Liver (tissue), 9 donors: Measurements from ENCODE around the gene COPB2. TPM values are rescaled to one million over a fixed set of nuclear protein-coding genes. Genes with fewer than 3 reads are reported as not detected.
"Not testable (repeated sequence)": the region's sequence is repeated elsewhere in the genome, so short reads cannot be mapped to it uniquely, and the experiment has no call there.

Experiments
- DNase-seq: peaks from one replicate; pipeline ENCODE4 v3.0.0-alpha.2; 2017; ENCODE audit warnings: low spot score
- H3K27ac ChIP-seq, 2 donors: one replicate each; pipeline ENCODE4 v1.7.0; 2013; ENCODE audit warnings: inconsistent platforms in 2 of 2, low read length in 2 of 2, control low read depth in 1 of 2, low read depth in 1 of 2, mild to moderate bottlenecking in 1 of 2
- H3K27me3 ChIP-seq, 4 donors: one replicate each; pipeline versions ENCODE4 v1.6.1 to v1.7.0; 2013; ENCODE audit warnings: low read length in 3 of 4, inconsistent platforms in 1 of 4, mild to moderate bottlenecking in 1 of 4, moderate library complexity in 1 of 4; ENCODE audit not compliant: control insufficient read depth in 4 of 4, insufficient read depth in 4 of 4
- H3K36me3 ChIP-seq, 4 donors: one replicate each; pipeline versions ENCODE4 v1.6.1 to v1.7.0; 2013; ENCODE audit warnings: low read length in 3 of 4, mild to moderate bottlenecking in 3 of 4, low read depth in 1 of 4, moderate library complexity in 1 of 4; ENCODE audit not compliant: control insufficient read depth in 4 of 4, insufficient read depth in 3 of 4
- H3K4me1 ChIP-seq, 4 donors: one replicate each; pipeline versions ENCODE4 v1.6.1 to v1.7.0; 2013; ENCODE audit warnings: low read length in 3 of 4, mild to moderate bottlenecking in 3 of 4, moderate library complexity in 1 of 4; ENCODE audit not compliant: control insufficient read depth in 4 of 4, insufficient read depth in 4 of 4
- H3K4me3 ChIP-seq, 3 donors: one replicate each; pipeline versions ENCODE4 v1.6.1 to v1.7.0; 2013; ENCODE audit warnings: low read length in 3 of 3, control low read depth in 1 of 3, low read depth in 1 of 3, mild to moderate bottlenecking in 1 of 3
- H3K9ac ChIP-seq, 2 donors: one replicate each; pipeline ENCODE4 v1.7.0; 2013; ENCODE audit warnings: low read length in 2 of 2, mild to moderate bottlenecking in 2 of 2, moderate library complexity in 2 of 2, control low read depth in 1 of 2, low read depth in 1 of 2
- H3K9me3 ChIP-seq, 4 donors: one replicate each; pipeline versions ENCODE4 v1.6.1 to v1.7.0; 2013; ENCODE audit warnings: low read length in 3 of 4; ENCODE audit not compliant: control insufficient read depth in 4 of 4
- EGR1 ChIP-seq, 2 donors: IDR thresholded peaks; 2 replicates each; pipeline ENCODE4 v1.6.1; 2016 to 2018; ENCODE audit warnings: antibody characterized with exemption in 2 of 2, low read depth in 2 of 2
- FOXA1 ChIP-seq: IDR thresholded peaks from 2 replicates; pipeline ENCODE4 v1.6.1; 2016; ENCODE audit warnings: antibody characterized with exemption
- FOXA2 ChIP-seq: IDR thresholded peaks from 2 replicates; pipeline ENCODE4 v1.6.1; 2016; ENCODE audit warnings: antibody characterized with exemption
- HNF4G ChIP-seq: IDR thresholded peaks from 2 replicates; pipeline ENCODE4 v1.6.1; 2016; ENCODE audit warnings: antibody characterized with exemption
- JUND ChIP-seq, 2 donors: IDR thresholded peaks; 2 replicates each; pipeline ENCODE4 v1.6.1; 2016; ENCODE audit warnings: antibody characterized with exemption in 2 of 2
- NR2F2 ChIP-seq: IDR thresholded peaks from 2 replicates; pipeline ENCODE4 v1.6.1; 2016; ENCODE audit warnings: antibody characterized with exemption
- RAD21 ChIP-seq, 2 donors: IDR thresholded peaks; 2 replicates each; pipeline ENCODE4 v1.6.1; 2016; ENCODE audit warnings: antibody characterized with exemption in 2 of 2, mild to moderate bottlenecking in 2 of 2
- RXRA ChIP-seq, 2 donors: IDR thresholded peaks; 2 replicates each; pipeline ENCODE4 v1.6.1; 2017 to 2018; ENCODE audit warnings: antibody characterized with exemption in 2 of 2, mild to moderate bottlenecking in 1 of 2
- TAF1 ChIP-seq: conservative IDR thresholded peaks from 2 replicates; pipeline ENCODE4 v1.6.1; 2016; ENCODE audit warnings: antibody characterized with exemption, mild to moderate bottlenecking
- YY1 ChIP-seq: IDR thresholded peaks from 2 replicates; pipeline ENCODE4 v1.6.1; 2016; ENCODE audit warnings: antibody characterized with exemption, mild to moderate bottlenecking
- WGBS: extraction: QIAGEN DNeasy Blood & Tissue Kit; methylation state at CpG from one replicate; pipeline ENCODE4 v1.1.7; 2013; 5-methylcytosine and 5-hydroxymethylcytosine counted together
- polyA plus RNA-seq, 2 donors: library from polyadenylated mRNA; stranded (reverse) in 1 of 2; unstranded in 1 of 2; fragments of 200-250 nt in 1 of 2; fragments of >200 nt in 1 of 2; fragmentation: Nextera tagmentation in 1 of 2; extraction: Ambion mirVana in 1 of 2; gene quantifications; one replicate each; pipeline versions ENCODE4 v1.2.1 to v1.2.3, GENCODE V29; 2013 to 2015
- total RNA-seq, 2 donors: library from RNA; depleted of rRNA; stranded (reverse); fragments of >200 nt; gene quantifications; one replicate each; pipeline ENCODE4 v1.2.3, GENCODE V29; 2014
- TF ChIP-seq, protein P1 (sequence below): fragments of 150-350 bp; IDR thresholded peaks from 2 replicates; pipeline ENCODE4 v1.5.1; 2017; ENCODE audit warnings: improper control_type of control experiment, low read depth, low read length; ENCODE audit not compliant: missing input control
- TF ChIP-seq, protein P2 (sequence below): IDR thresholded peaks from 2 replicates; pipeline ENCODE4 v1.6.1; 2016; ENCODE audit warnings: antibody characterized with exemption
- donor health status: healthy.
- donor health status: healthy.
- donor health status: healthy.
- donor health status: healthy.
- donor health status: healthy.

Gene COPB2
- total and polyA plus RNA-seq, 4 donors: 45.4 to 145 (median 72.0) TPM

DNA sequence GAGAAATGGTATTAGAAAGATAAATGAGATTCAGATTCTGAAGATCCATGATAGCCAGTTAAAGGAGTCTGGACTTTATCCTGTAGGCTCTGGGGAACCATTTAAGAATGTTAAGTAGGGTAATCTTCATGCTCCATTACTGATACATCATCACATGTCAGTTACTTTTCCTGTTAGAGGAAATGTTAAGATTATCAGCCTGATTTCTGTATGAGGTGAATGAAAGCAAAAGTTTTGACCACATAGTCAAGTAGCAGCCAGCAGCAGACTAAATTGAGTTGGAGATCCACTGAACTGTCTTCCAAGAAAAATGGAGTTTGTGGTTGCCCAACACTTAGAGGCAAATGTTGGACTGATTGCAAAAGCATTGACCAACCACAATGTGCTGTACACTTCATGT is 4.7 kb upstream of the COPB2 start (continued):
- TF ChIP-seq, protein P1, sequence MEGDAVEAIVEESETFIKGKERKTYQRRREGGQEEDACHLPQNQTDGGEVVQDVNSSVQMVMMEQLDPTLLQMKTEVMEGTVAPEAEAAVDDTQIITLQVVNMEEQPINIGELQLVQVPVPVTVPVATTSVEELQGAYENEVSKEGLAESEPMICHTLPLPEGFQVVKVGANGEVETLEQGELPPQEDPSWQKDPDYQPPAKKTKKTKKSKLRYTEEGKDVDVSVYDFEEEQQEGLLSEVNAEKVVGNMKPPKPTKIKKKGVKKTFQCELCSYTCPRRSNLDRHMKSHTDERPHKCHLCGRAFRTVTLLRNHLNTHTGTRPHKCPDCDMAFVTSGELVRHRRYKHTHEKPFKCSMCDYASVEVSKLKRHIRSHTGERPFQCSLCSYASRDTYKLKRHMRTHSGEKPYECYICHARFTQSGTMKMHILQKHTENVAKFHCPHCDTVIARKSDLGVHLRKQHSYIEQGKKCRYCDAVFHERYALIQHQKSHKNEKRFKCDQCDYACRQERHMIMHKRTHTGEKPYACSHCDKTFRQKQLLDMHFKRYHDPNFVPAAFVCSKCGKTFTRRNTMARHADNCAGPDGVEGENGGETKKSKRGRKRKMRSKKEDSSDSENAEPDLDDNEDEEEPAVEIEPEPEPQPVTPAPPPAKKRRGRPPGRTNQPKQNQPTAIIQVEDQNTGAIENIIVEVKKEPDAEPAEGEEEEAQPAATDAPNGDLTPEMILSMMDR: no peak
- TF ChIP-seq NR2F2 (no peak), FOXA1 (no peak), JUND (IDR thresholded peaks at IDR 0.05) (no peak), FOXA2 (no peak), EGR1 (IDR thresholded peaks at IDR 0.05; ENCODE audit: low read depth in 2 of 2) (no peak)

DNA sequence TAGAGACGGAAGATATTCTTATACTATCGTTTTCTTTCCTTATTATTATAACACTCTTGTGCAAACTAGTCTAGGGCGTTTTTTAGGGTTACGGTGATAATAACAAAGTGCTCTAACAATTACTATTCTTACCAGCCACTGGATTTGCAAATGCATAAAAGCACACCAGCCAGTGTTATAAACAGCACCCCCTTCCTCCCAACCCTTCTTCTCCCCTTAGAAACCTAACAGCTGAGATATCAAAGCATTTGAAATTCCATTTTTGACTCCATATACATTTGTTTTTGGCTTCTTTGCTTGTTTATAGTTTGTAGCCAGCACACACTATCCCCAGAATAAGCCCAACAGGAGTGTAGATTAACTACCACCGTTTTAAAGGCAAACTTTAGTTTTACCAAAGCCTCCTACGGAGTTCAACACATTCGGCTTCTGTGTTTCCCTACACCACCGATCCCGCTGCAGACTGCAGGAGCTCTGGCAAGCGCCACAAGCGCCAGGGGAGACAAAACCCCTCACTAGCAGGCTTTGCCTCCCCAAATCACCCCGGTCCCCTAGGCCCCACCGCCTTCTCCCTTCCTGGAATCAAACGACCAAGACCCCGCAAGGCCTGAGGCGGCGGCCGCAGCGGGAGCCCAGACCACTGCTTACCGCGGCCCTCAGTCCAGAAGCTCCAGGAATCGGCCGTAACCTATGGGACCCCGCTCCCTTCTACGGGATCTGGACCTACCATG is 461 bp downstream of the COPB2 start:
- peak overlapping the region; percentile 79 to 91 (median 85) for H3K4me3 ChIP-seq
- no peak for DNase-seq
- H3K27me3 ChIP-seq: no peaks in the 10 kb centered on the region
- H3K27ac ChIP-seq: peak overlapping the region; percentile 81 to 90
- TF ChIP-seq RAD21 (IDR thresholded peaks at IDR 0.05): no peak
- TF ChIP-seq TAF1: no peak
- no peak for TF ChIP-seq HNF4G
- peaks cover 0 to 3% (median 0%) of the 10 kb centered on the region in 4 donors for H3K36me3 ChIP-seq
- peak overlapping the region; percentile 77 to 97 for H3K9ac ChIP-seq
- H3K9me3 ChIP-seq: no peaks in the 10 kb centered on the region
- H3K4me1 ChIP-seq: peaks cover 5 to 25% (median 14%) of the 10 kb centered on the region in 4 donors
- 2% methylated on average over 25 of the region's 25 CpGs for WGBS

DNA sequence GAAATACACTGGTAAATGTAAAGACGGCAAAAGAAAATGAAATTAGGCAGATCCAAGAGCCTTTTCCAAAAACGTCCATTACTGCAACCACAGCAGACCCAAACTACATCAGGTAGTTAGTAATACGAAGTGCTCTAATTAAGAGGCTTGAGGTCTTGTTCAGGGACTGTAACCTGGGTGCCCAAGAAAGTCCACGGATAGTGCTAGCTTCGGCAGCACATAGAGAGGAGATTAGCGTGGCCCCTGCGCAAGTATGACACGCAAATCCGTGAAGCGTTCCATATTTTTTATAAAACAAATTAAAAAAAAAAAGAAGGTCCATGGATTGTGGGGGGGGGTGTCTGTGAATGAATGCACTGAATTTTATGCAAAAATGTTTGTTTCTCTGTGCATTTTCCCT is 1.4 kb downstream of the COPB2 start:
- Histone ChIP-seq H3K9ac (no peak overlapping the region), H3K4me3 (peak overlapping the region in 2 of 3 donors; percentile 79 to 91), H3K27ac (no peak overlapping the region), H3K9me3 (no peaks in the 10 kb centered on the region), H3K27me3 (no peaks in the 10 kb centered on the region), H3K36me3 (peaks cover 0 to 5% (median 2%) of the 10 kb centered on the region in 4 donors), H3K4me1 (peaks cover 5 to 25% (median 14%) of the 10 kb centered on the region in 4 donors)
- WGBS: 74% methylated on average over 10 of the region's 10 CpGs
- no peak for DNase-seq
- TF ChIP-seq YY1 (no peak), TAF1 (no peak), RXRA (IDR thresholded peaks at IDR 0.05) (no peak)
- TF ChIP-seq, protein P2, sequence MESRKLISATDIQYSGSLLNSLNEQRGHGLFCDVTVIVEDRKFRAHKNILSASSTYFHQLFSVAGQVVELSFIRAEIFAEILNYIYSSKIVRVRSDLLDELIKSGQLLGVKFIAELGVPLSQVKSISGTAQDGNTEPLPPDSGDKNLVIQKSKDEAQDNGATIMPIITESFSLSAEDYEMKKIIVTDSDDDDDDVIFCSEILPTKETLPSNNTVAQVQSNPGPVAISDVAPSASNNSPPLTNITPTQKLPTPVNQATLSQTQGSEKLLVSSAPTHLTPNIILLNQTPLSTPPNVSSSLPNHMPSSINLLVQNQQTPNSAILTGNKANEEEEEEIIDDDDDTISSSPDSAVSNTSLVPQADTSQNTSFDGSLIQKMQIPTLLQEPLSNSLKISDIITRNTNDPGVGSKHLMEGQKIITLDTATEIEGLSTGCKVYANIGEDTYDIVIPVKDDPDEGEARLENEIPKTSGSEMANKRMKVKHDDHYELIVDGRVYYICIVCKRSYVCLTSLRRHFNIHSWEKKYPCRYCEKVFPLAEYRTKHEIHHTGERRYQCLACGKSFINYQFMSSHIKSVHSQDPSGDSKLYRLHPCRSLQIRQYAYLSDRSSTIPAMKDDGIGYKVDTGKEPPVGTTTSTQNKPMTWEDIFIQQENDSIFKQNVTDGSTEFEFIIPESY: no peak

DNA sequence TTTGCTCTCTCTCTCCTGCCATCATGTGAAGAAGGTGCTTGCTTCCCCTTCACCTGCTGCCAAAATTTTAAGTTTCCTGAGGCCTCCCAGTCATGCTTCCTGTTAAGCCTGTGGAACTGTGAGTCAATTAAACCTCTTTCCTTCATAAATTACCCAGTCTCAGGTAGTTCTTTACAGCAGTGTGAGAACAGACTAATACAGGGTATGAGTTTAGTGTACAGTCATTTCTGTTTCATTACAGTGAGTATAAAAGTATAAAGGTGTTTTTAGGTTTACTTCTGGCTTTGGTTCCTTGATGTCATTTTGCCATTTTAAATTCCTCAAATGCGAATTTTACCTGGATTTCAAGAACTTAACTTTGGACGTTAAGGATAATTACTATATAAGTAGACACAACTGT is 7.2 kb downstream of the COPB2 start:
- peaks cover 0 to 14% (median 4%) of the 10 kb centered on the region in 4 donors for H3K4me1 ChIP-seq
- not testable (repeated sequence) for H3K9ac ChIP-seq, H3K27me3 ChIP-seq, H3K4me3 ChIP-seq, DNase-seq, H3K27ac ChIP-seq, H3K9me3 ChIP-seq
- WGBS: 92% methylated on average over 2 of the region's 2 CpGs
- H3K36me3 ChIP-seq: peaks cover 3 to 41% (median 38%) of the 10 kb centered on the region in 4 donors
